Measurements from ENCODE around the gene CDK5R1.

CDK5R1 gene

DNA sequence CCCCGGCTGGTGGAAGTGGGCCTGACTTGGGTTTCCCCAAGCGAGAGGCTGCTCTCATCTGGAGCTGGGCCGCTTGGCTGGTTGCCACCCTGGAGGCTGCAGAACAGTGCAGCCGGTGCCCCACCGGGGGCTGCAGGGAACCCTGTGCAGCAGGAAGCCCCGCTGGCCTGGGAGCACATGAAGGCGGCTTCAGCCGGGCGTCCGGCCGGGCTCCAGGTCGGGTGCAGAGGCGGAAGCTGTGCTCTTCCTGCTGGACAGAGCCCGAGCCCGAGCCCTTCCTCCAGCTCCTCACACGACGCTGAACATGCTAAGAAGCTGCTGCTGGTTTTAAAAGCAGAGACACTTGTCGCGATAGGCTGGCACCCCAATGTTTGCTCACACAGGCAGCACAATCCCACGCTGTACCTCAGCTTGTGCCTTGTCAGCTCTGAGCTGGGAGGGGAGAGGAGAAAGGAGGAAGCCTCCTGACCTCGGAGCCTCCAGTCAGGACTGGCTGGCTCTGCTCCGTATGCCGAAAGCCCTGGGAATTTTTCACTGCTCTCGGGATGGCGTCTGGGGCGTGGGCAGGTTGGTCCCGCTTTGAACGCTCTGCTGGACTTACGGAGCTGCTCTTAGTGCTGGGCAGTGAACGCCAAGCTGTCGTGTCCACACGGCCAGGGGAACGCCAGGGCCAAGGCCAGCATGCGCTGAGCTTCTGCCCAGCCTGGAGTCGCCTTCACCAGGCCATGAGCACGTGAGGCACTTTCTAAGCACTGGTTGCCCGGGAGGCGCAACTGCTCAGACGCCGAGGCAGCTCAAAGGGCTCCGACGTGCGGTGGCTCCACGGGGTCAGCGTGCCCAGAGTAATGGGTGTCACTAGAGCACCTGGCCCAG is 8.8 kb downstream of the CDK5R1 start:
- Histone ChIP-seq H3K9me2 (replicated peaks; ENCODE audit: low read depth, low read length) (no peaks in the 10 kb centered on the region), H3K9me3 (ENCODE audit: insufficient read depth, low read depth, low read length) (no peaks in the 10 kb centered on the region), H3K9ac (ENCODE audit: low read depth, low read length, poor library complexity, severe bottlenecking) (no peak overlapping the region), H2AFZ (ENCODE audit: low read length) (no peak overlapping the region), H3K36me3 (ENCODE audit: insufficient read depth, low read length) (no peaks in the 10 kb centered on the region), H3K79me2 (ENCODE audit: insufficient read depth, low read length) (no peaks in the 10 kb centered on the region), H3K4me3 (ENCODE audit: low read length, poor library complexity, severe bottlenecking) (no peak overlapping the region), H3K4me1 (ENCODE audit: insufficient read depth, low read length, poor library complexity, severe bottlenecking) (no peaks in the 10 kb centered on the region), H3F3A (ENCODE audit: low read depth) (no peaks in the 10 kb centered on the region), H4K20me1 (ENCODE audit: insufficient read depth, low read length, poor library complexity, severe bottlenecking) (no peaks in the 10 kb centered on the region), H3K27me3 (ENCODE audit: insufficient read depth, low read length, poor library complexity, severe bottlenecking) (no peaks in the 10 kb centered on the region), H3K4me2 (ENCODE audit: low read depth, low read length, poor library complexity, severe bottlenecking) (no peak overlapping the region)
- TF ChIP-seq, protein P1, sequence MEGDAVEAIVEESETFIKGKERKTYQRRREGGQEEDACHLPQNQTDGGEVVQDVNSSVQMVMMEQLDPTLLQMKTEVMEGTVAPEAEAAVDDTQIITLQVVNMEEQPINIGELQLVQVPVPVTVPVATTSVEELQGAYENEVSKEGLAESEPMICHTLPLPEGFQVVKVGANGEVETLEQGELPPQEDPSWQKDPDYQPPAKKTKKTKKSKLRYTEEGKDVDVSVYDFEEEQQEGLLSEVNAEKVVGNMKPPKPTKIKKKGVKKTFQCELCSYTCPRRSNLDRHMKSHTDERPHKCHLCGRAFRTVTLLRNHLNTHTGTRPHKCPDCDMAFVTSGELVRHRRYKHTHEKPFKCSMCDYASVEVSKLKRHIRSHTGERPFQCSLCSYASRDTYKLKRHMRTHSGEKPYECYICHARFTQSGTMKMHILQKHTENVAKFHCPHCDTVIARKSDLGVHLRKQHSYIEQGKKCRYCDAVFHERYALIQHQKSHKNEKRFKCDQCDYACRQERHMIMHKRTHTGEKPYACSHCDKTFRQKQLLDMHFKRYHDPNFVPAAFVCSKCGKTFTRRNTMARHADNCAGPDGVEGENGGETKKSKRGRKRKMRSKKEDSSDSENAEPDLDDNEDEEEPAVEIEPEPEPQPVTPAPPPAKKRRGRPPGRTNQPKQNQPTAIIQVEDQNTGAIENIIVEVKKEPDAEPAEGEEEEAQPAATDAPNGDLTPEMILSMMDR (conservative IDR thresholded peaks at IDR 0.05; ENCODE audit: low read length), result no peak
- TF ChIP-seq EZH2phosphoT487 (IDR thresholded peaks at IDR 0.05; ENCODE audit: borderline replicate concordance), result no peak

DNA sequence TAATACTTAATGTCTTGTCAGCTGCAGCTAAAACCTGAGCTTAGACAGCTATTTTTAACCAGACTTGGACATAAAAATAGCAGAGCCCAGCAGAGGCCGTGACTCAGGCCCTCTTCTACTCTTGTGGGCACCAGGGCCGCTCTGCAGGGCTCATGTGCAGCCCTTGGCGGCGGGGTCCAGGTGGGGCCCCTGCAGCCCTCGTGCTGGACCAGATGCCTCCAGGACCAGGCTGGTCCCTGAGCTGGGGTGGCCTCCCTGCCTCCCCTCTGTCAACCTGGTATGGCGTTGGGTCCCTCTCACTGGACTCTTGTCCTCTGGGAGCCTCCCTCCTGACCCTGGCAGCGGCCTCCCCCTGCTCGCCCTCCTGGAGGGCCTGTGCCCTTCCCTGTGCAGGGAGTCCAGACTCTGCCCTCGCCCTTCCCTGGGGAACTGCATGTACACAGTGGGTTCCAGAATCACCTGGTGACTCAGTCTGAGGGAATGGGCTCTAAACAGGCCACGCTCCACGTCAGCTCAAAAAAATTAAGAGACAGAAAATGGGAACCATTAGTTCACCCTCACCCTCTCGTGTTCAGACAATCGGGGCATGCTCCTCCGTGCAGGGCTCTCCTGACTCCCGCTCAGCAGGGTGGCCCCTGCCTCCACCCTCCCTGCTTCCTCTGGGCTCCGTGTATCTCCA is 9.7 kb downstream of the CDK5R1 start:
- H3K9ac ChIP-seq (ENCODE audit: low read depth, low read length, poor library complexity, severe bottlenecking), result no peak overlapping the region
- no peak overlapping the region for H3K4me2 ChIP-seq (ENCODE audit: low read depth, low read length, poor library complexity, severe bottlenecking)
- no peaks in the 10 kb centered on the region for H3K9me3 ChIP-seq (ENCODE audit: insufficient read depth, low read depth, low read length)
- H3K4me1 ChIP-seq (ENCODE audit: insufficient read depth, low read length, poor library complexity, severe bottlenecking), result no peaks in the 10 kb centered on the region
- no peaks in the 10 kb centered on the region for H3F3A ChIP-seq (ENCODE audit: low read depth)
- no peaks in the 10 kb centered on the region for H3K79me2 ChIP-seq (ENCODE audit: insufficient read depth, low read length)
- no peak overlapping the region for H3K4me3 ChIP-seq (ENCODE audit: low read length, poor library complexity, severe bottlenecking)
- TF ChIP-seq, protein P1 (conservative IDR thresholded peaks at IDR 0.05; ENCODE audit: low read length), result no peak
- TF ChIP-seq EZH2phosphoT487 (IDR thresholded peaks at IDR 0.05; ENCODE audit: borderline replicate concordance), result no peak
- no peaks in the 10 kb centered on the region for H3K36me3 ChIP-seq (ENCODE audit: insufficient read depth, low read length)
- H4K20me1 ChIP-seq (ENCODE audit: insufficient read depth, low read length, poor library complexity, severe bottlenecking), result no peaks in the 10 kb centered on the region
- no peaks in the 10 kb centered on the region for H3K27me3 ChIP-seq (ENCODE audit: insufficient read depth, low read length, poor library complexity, severe bottlenecking)
- no peaks in the 10 kb centered on the region for H3K9me2 ChIP-seq (replicated peaks; ENCODE audit: low read depth, low read length)
- H2AFZ ChIP-seq (ENCODE audit: low read length), result no peak overlapping the region; the same call in 1 of the 2 replicates

DNA sequence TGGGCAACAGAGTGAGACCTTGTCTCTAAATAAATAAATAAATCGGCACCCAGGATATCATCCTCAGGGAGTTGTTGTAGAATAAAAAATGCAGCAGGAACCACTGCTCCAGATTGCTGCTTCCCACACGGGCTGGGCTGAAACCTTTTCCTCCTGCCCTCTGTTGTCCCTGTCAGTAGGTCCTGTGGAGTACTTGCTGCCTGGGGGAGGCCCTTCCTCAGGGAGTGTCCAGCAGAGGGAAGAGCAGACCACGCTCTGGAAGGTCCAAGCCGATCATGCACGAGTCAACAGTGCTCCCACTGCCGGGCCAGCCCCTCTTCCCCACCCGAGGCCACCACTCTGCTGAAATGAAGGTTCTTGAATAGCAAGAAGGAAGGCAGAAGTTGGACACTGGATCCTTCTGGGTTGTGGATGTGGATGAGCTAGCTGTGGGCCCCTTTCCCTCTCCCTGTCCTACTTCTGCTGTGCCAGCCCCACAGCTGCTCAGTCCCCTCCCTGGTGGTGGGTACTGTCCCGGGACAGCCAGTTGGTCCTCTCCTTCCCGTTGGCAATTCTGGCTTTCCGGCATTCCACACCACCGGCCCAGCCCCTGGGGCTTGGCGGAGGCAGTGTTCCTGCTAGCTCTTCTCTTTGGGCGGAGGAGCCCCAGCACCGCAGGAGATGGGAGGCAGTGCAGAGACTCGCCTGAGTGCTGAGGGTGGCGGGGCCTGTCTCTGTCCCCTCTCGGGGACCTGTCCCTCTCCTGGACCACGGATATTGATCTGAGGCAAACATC is 10.8 kb downstream of the CDK5R1 start:
- Histone ChIP-seq H4K20me1 (ENCODE audit: insufficient read depth, low read length, poor library complexity, severe bottlenecking) (no peaks in the 10 kb centered on the region), H2AFZ (ENCODE audit: low read length) (no peak overlapping the region), H3K4me1 (ENCODE audit: insufficient read depth, low read length, poor library complexity, severe bottlenecking) (no peaks in the 10 kb centered on the region), H3K79me2 (ENCODE audit: insufficient read depth, low read length) (no peaks in the 10 kb centered on the region), H3F3A (ENCODE audit: low read depth) (no peaks in the 10 kb centered on the region), H3K4me3 (ENCODE audit: low read length, poor library complexity, severe bottlenecking) (no peak overlapping the region), H3K9me3 (ENCODE audit: insufficient read depth, low read depth, low read length) (no peaks in the 10 kb centered on the region), H3K27me3 (ENCODE audit: insufficient read depth, low read length, poor library complexity, severe bottlenecking) (no peaks in the 10 kb centered on the region), H3K36me3 (ENCODE audit: insufficient read depth, low read length) (no peaks in the 10 kb centered on the region), H3K9me2 (replicated peaks; ENCODE audit: low read depth, low read length) (no peaks in the 10 kb centered on the region), H3K4me2 (ENCODE audit: low read depth, low read length, poor library complexity, severe bottlenecking) (no peak overlapping the region), H3K9ac (ENCODE audit: low read depth, low read length, poor library complexity, severe bottlenecking) (no peak overlapping the region)
- TF ChIP-seq EZH2phosphoT487 (IDR thresholded peaks at IDR 0.05; ENCODE audit: borderline replicate concordance), result no peak
- TF ChIP-seq, protein P1 (conservative IDR thresholded peaks at IDR 0.05; ENCODE audit: low read length), result no peak
